Muscle of leg (tissue), 11 donors: ENCODE results near the gene CPVL. TPM values are rescaled to one million over a fixed set of nuclear protein-coding genes. Genes with fewer than 3 reads are reported as not detected.
A peak's percentile ranks its signal among the peaks of the same experiment; 100 is the strongest.

ENCODE experiments used
- DNase-seq: peaks from one replicate; pipeline ENCODE4 v3.0.0; 2013
- H3K27ac ChIP-seq: one replicate; pipeline ENCODE4 v1.5.1; 2013; ENCODE audit warnings: mild to moderate bottlenecking, low read length, control low read depth
- H3K27me3 ChIP-seq: one replicate; pipeline ENCODE4 v1.6.1; 2013; ENCODE audit warnings: low read length; ENCODE audit not compliant: control insufficient read depth, insufficient read depth
- H3K36me3 ChIP-seq: one replicate; pipeline ENCODE4 v1.6.1; 2013; ENCODE audit warnings: low read length; ENCODE audit not compliant: control insufficient read depth, insufficient read depth
- H3K4me1 ChIP-seq: one replicate; pipeline ENCODE4 v1.6.1; 2013; ENCODE audit warnings: low read length; ENCODE audit not compliant: control insufficient read depth, insufficient read depth
- H3K4me3 ChIP-seq: one replicate; pipeline ENCODE4 v1.5.1; 2013; ENCODE audit warnings: low read length, control low read depth
- H3K9me3 ChIP-seq: replicated peaks from 2 replicates; pipeline ENCODE4 v1.6.1; 2013; ENCODE audit warnings: low read depth, low read length; ENCODE audit not compliant: control insufficient read depth
- WGBS: methylation state at CpG from one replicate; pipeline ENCODE4 v1.1.5; 2013; ENCODE audit warnings: missing lambda C conversion rate; ENCODE audit not compliant: insufficient coverage; 5-methylcytosine and 5-hydroxymethylcytosine counted together
- polyA plus RNA-seq, 8 donors: library from polyadenylated mRNA; unstranded; fragments of 120-200 nt; gene quantifications; one replicate each; pipeline versions ENCODE4 v1.2.1 to v1.2.3, GENCODE V29; 2013; ENCODE audit warnings: inconsistent platforms in 1 of 8, low replicate concordance in 1 of 8; ENCODE audit not compliant: insufficient read length in 8 of 8, insufficient read depth in 1 of 8
- total RNA-seq: library from RNA; stranded (reverse); fragments of 120-200 nt; gene quantifications from one replicate; pipeline ENCODE4 v1.2.4, GENCODE V29; 2013

Gene CPVL
- total and polyA plus RNA-seq, 9 donors, result 16.8 to 45.4 (median 24.3) TPM

DNA sequence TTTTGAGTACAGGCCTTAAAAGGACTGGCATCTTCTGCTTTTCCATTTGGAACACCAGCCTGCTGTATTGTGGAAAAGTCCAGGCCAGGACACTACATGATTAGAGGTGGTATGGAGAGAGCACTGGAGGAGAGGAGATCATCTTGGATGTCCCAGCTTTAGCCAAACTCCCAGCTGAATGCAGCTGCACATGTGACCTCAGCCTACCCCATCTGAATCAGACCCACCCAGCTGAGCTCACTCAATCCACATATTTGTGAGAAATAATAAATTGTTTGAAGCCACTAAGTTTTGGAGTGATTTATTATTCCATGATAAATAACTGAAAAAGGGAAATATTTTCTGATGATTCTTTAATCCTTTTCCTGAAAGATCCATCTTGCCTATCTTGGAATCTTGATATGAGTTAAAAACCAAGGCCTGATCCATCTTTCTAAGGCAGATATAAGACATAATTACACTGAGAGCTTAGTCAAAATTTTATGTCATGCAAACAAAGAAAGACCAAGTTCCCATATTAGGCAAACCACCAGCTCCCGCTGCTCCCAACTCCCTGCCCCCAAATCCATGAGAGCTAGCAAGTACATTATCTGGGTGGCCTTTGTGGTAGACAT is 133.1 kb downstream of the CPVL start:
- H3K27me3 ChIP-seq, result no peaks in the 10 kb centered on the region
- H3K27ac ChIP-seq, result no peak overlapping the region
- no peak overlapping the region for H3K4me3 ChIP-seq
- no peaks in the 10 kb centered on the region for H3K36me3 ChIP-seq
- H3K9me3 ChIP-seq, result no peaks in the 10 kb centered on the region
- peaks cover 11% of the 10 kb centered on the region for H3K4me1 ChIP-seq
- no CpG with 5 or more reads among the region's 1 CpG for WGBS
- DNase-seq, result peak; percentile 65

- Histone ChIP-seq H3K27ac (no peak overlapping the region), H3K36me3 (no peaks in the 10 kb centered on the region), H3K9me3 (no peaks in the 10 kb centered on the region), H3K4me3 (no peak overlapping the region), H3K27me3 (no peaks in the 10 kb centered on the region), H3K4me1 (peaks cover 11% of the 10 kb centered on the region)
- DNase-seq, result peak; percentile 78
- WGBS, result no CpG with 5 or more reads among the region's 1 CpG
Observed at GRCh38 chr7:29009947-29010346, 136.4 kb downstream of the CPVL start.

DNA sequence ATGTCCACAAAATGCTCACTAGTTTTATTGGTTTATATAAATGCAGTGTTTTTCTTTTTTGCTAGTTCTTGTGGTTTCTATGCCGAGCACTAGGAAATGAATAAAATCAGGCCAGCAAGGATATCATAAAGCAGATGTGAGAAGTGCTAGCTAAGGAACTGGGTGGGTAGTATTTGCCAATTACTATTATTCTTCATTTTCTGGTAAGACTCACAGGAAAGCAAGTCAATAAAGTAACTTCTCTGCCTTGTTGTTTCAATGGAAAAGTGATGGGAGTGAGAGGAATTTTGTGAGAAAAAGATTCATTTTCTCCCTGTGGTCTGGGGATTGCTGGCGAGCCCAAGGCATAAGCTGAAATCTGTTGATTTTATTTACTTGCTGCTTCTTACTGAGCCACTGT is 137.7 kb downstream of the CPVL start:
- peaks cover 7% of the 10 kb centered on the region for H3K4me1 ChIP-seq

DNA sequence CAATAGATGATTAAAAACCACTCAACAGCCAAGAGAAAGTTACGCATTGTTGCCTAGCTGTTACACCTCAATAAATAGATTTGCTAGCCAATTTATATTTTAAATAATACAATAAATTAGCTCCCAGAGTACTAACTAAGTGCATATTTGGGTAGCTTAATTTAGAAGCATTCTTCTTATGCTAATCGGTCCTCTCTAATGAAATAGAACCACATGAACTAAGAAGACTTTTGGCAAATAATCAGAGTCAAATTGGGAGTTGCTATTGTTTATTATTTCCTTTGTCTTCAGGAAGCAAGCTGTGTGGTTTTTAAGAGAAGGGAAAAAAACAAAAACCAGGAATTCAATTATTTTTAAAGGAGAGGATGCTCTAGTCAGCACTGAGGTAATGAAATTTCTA is 139.2 kb downstream of the CPVL start:
- Histone ChIP-seq H3K4me1 (peaks cover 2% of the 10 kb centered on the region), H3K9me3 (no peaks in the 10 kb centered on the region), H3K27ac (no peak overlapping the region), H3K27me3 (no peaks in the 10 kb centered on the region), H3K36me3 (no peaks in the 10 kb centered on the region), H3K4me3 (no peak overlapping the region)
- WGBS, result no CpG with 5 or more reads among the region's 2 CpGs
- no peak for DNase-seq

More for the DNA sequence above, 137.7 kb downstream of the CPVL start:
- Histone ChIP-seq H3K4me3 (no peak overlapping the region), H3K9me3 (no peaks in the 10 kb centered on the region), H3K27ac (peak overlapping the region; percentile 22), H3K36me3 (no peaks in the 10 kb centered on the region), H3K27me3 (no peaks in the 10 kb centered on the region)
- peak; percentile 69 for DNase-seq
- WGBS, result 50% methylated on average over 1 of the region's 2 CpGs

DNA sequence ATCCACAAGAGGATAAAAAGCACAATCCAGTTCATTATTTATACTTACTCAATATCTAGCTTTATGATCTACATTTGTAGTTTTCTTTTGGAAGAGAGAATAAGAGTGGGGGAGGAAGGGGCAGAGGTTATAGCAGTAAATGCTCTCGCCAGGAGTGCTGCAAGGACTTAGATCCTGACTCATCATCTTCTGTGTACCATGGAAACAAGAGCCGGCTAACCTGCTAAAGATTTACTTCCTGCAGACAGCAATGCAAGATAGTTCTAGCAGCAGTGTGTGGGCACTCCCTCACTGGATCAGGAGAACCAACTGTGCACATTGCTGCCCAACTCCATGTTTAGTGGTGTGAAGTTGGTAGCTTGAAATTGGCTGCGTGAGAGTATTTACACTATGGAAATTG is 140.5 kb downstream of the CPVL start:
- H3K27me3 ChIP-seq, result no peaks in the 10 kb centered on the region
- 45% methylated on average over 1 of the region's 3 CpGs for WGBS
- no peaks in the 10 kb centered on the region for H3K36me3 ChIP-seq
- H3K27ac ChIP-seq, result no peak overlapping the region
- no peak overlapping the region for H3K4me3 ChIP-seq
- H3K9me3 ChIP-seq, result no peaks in the 10 kb centered on the region
- peaks cover 3% of the 10 kb centered on the region for H3K4me1 ChIP-seq
- DNase-seq, result peak; percentile 36

DNA sequence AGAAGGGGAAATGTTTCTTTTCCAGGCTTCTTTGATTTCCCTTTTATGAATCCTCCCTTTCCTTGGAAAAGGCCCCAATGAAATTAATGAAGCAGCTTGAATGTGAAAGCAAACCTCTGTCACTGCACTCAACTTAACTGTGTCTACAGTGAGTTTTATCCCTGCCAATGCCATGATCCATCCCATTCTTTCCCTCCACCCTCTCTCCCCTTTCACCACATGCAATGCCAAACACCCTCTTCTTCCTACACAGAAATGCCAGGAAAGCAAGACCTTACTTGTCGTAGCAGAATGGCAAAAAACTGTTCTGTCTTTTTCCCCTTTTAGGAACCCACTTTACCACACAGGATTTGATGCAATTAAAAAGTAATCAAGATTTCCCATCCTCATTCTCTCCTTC is 140.9 kb downstream of the CPVL start:
- Histone ChIP-seq H3K36me3 (no peaks in the 10 kb centered on the region), H3K27me3 (no peaks in the 10 kb centered on the region), H3K27ac (no peak overlapping the region), H3K4me3 (no peak overlapping the region), H3K4me1 (peaks cover 4% of the 10 kb centered on the region), H3K9me3 (no peaks in the 10 kb centered on the region)
- no peak for DNase-seq
- WGBS, result 29% methylated on average over 1 of the region's 1 CpG

DNA sequence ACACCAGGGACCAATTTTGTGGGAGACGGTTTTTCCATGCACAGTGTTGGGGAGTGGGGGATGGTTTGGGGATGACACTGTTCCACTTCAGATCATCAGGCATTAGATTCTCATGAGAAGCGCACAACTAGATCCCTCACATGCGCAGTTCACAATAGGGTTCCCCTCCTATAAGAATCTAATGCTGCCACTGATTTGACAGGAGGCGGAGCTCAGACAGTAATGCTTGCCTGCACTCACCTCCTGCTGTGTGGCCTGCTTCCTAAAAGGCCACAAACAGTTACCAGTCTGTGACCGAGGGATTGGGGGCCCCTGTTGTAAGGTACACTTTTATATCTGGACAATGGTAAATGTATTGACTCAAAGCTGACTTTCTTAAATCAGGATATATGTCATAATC is 142.6 kb downstream of the CPVL start:
- Histone ChIP-seq H3K36me3 (no peaks in the 10 kb centered on the region), H3K27ac (no peak overlapping the region), H3K4me3 (no peak overlapping the region), H3K27me3 (no peaks in the 10 kb centered on the region), H3K4me1 (peaks cover 4% of the 10 kb centered on the region), H3K9me3 (no peaks in the 10 kb centered on the region)
- DNase-seq, result no peak
- WGBS, result 100% methylated on average over 3 of the region's 5 CpGs

DNA sequence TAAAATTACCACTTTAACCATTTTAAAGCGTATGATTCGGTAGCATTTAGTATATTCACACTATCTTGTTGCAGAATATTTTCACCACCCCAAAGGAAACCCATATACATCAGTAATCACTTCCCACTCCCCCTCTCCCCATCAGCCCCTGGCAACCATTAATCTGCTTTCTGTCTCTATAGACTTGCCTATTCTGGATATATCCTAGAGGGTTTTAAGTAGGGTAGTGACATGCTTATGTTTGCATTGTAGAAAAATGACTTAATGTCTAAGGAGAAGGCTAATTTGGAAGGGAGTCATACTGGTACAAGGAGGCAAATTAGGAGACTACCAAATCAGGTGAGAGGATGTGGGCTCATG is 145.6 kb downstream of the CPVL start:
- no peak for DNase-seq
- Histone ChIP-seq H3K27me3 (no peaks in the 10 kb centered on the region), H3K36me3 (no peaks in the 10 kb centered on the region), H3K4me1 (peaks cover 12% of the 10 kb centered on the region), H3K4me3 (no peak overlapping the region), H3K27ac (no peak overlapping the region), H3K9me3 (no peaks in the 10 kb centered on the region)
- WGBS, result no CpG with 5 or more reads among the region's 2 CpGs

DNA sequence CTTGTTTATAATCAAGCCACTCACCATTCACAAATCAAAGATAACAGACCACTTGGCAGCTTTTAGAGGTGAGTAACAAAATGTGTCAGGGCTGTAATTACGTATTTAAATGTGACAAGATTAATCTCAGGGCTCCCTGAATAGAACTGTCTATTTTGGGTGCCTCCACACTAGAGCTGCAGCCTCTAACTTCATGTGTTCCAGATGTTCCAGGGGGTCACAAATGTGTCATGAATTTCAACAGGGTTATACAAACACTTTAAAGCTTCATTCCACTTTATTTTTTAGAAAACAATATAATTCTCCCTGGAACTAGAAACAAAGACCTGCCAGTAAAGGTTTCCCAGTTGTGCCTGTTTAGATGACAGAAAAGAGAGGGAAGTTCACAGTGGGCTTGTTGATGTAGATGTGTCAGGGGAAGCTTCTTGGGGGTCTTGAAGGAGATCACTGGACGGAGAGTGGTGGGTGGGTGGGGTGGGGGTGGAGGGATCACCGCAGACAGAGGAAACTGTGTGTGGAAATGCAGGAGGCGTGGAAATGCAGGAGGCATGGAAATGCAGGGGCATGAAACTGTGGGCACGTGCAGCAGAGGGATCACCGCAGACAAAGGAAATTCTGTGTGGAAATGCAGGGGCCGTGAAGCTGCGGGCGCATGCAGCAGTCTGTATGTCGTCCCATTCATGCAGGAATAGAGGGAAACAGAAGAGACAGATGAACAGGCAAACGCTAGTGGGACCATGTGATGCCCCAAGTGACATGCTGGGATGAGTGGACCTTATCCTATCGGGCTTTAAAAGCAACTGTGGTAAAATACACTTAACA is 146.2 kb downstream of the CPVL start:
- WGBS, result 38% methylated on average over 10 of the region's 12 CpGs
- Histone ChIP-seq H3K27me3 (no peaks in the 10 kb centered on the region), H3K4me3 (no peak overlapping the region), H3K27ac (no peak overlapping the region), H3K4me1 (peaks cover 12% of the 10 kb centered on the region), H3K9me3 (no peaks in the 10 kb centered on the region), H3K36me3 (no peaks in the 10 kb centered on the region)
- DNase-seq, result peak; percentile 68

DNA sequence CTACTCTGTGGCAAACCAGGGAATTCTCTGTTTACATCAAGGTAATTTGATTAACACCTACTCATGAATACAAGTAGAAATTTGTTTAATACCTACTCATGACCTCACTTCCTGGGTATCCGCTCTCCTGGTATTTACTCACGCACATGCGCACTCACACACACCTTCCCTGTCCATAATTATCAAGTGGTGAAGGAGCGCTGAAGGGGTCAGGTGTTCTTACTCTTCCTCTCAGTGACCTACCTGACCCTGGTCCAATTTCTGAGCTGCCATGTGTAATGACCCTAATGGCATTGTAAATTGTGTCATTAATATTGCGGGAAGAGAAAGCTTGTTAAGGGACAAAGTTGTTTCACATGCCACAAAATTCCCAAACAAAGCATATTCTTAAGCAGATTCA is 146.9 kb downstream of the CPVL start:
- Histone ChIP-seq H3K27me3 (no peaks in the 10 kb centered on the region), H3K36me3 (no peaks in the 10 kb centered on the region), H3K9me3 (no peaks in the 10 kb centered on the region), H3K4me3 (no peak overlapping the region), H3K4me1 (peaks cover 12% of the 10 kb centered on the region), H3K27ac (no peak overlapping the region)
- no CpG with 5 or more reads among the region's 5 CpGs for WGBS
- DNase-seq, result no peak
